ENCODE measurements around the gene HIF1A.

The HIF1A gene

DNA sequence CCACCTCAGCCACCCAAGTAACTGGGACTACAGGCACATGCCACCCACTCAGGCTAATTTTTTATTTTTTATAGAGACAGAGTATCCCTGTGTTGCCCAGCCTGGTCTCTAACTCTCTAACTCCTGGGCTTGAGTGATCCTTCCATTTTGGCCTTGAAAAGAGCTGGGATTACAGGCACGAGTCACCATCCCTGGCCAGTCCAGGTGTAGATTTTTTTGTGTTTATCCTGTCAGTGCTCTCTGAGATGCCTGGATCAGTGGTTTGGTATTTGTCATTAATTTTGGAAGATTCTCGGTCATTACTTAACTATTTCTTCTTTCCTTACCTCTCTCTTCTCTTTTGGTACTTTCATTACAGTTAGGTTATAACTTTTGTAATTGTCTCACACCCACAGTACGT lies 5.3 kb upstream of the HIF1A start:
- no peaks in the 10 kb centered on the region for H3K36me3 ChIP-seq (ENCODE audit: control insufficient read depth, low read length)
- H3K9me2 ChIP-seq (replicated peaks; ENCODE audit: control insufficient read depth, low read length): no peaks in the 10 kb centered on the region
- no peaks in the 10 kb centered on the region for H4K20me1 ChIP-seq (ENCODE audit: control insufficient read depth, insufficient read depth, low read depth, low read length)
- H3K4me1 ChIP-seq (ENCODE audit: control insufficient read depth, low read length): peaks cover 24% of the 10 kb centered on the region
- H3K27ac ChIP-seq (ENCODE audit: low read depth, low read length): no peak overlapping the region
- no peak overlapping the region for H3K4me3 ChIP-seq (ENCODE audit: low read length)
- no peaks in the 10 kb centered on the region for H3K79me2 ChIP-seq (ENCODE audit: control insufficient read depth, low read length)
- TF ChIP-seq, protein P1, sequence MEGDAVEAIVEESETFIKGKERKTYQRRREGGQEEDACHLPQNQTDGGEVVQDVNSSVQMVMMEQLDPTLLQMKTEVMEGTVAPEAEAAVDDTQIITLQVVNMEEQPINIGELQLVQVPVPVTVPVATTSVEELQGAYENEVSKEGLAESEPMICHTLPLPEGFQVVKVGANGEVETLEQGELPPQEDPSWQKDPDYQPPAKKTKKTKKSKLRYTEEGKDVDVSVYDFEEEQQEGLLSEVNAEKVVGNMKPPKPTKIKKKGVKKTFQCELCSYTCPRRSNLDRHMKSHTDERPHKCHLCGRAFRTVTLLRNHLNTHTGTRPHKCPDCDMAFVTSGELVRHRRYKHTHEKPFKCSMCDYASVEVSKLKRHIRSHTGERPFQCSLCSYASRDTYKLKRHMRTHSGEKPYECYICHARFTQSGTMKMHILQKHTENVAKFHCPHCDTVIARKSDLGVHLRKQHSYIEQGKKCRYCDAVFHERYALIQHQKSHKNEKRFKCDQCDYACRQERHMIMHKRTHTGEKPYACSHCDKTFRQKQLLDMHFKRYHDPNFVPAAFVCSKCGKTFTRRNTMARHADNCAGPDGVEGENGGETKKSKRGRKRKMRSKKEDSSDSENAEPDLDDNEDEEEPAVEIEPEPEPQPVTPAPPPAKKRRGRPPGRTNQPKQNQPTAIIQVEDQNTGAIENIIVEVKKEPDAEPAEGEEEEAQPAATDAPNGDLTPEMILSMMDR (IDR thresholded peaks at IDR 0.05; ENCODE audit: low read depth, low read length, poor library complexity, severe bottlenecking): no peak
- TF ChIP-seq EZH2phosphoT487 (IDR thresholded peaks at IDR 0.05; ENCODE audit: borderline replicate concordance, low read length): no peak
- H3K9me3 ChIP-seq (ENCODE audit: control insufficient read depth, insufficient read depth, low read length): no peaks in the 10 kb centered on the region
- H3K4me2 ChIP-seq (ENCODE audit: low read length): no peak overlapping the region
- no peaks in the 10 kb centered on the region for H3F3A ChIP-seq (ENCODE audit: control insufficient read depth, insufficient read depth)
- H3K27me3 ChIP-seq (ENCODE audit: control insufficient read depth, low read length): no peaks in the 10 kb centered on the region

DNA sequence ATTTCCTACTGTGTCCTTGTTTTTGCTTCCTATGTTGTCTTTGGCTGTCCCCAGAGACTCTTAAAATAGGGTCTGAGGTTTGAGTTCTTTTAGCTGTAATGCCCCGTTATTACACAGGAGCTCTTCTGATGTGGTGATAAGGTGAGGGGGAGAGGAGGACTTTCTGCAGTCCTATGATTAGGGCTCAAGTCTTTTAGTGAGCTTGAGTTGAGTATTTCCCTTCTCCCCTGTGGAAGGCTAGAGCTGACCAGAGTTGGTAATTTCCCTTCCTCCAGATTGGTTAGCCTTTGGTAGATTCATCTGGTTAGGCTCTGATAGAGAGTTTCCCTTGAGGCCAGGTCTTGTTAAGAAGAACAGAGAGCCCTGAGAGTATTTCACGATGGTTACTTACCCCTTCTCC lies 4.3 kb upstream of the HIF1A start:
- TF ChIP-seq EZH2phosphoT487 (IDR thresholded peaks at IDR 0.05; ENCODE audit: borderline replicate concordance, low read length): no peak
- TF ChIP-seq, protein P1 (IDR thresholded peaks at IDR 0.05; ENCODE audit: low read depth, low read length, poor library complexity, severe bottlenecking): no peak
- H3K9me3 ChIP-seq (ENCODE audit: control insufficient read depth, insufficient read depth, low read length): no peaks in the 10 kb centered on the region
- peaks cover 24% of the 10 kb centered on the region for H3K4me1 ChIP-seq (ENCODE audit: control insufficient read depth, low read length)
- H3K4me2 ChIP-seq (ENCODE audit: low read length): peak overlapping the region; percentile 20
- no peak overlapping the region for H3K4me3 ChIP-seq (ENCODE audit: low read length)
- peaks cover 7% of the 10 kb centered on the region for H3K79me2 ChIP-seq (ENCODE audit: control insufficient read depth, low read length)
- H3K36me3 ChIP-seq (ENCODE audit: control insufficient read depth, low read length): peaks cover 6% of the 10 kb centered on the region
- no peaks in the 10 kb centered on the region for H3F3A ChIP-seq (ENCODE audit: control insufficient read depth, insufficient read depth)
- no peaks in the 10 kb centered on the region for H4K20me1 ChIP-seq (ENCODE audit: control insufficient read depth, insufficient read depth, low read depth, low read length)
- H3K27ac ChIP-seq (ENCODE audit: low read depth, low read length): no peak overlapping the region
- no peaks in the 10 kb centered on the region for H3K9me2 ChIP-seq (replicated peaks; ENCODE audit: control insufficient read depth, low read length)
- H3K27me3 ChIP-seq (ENCODE audit: control insufficient read depth, low read length): no peaks in the 10 kb centered on the region

DNA sequence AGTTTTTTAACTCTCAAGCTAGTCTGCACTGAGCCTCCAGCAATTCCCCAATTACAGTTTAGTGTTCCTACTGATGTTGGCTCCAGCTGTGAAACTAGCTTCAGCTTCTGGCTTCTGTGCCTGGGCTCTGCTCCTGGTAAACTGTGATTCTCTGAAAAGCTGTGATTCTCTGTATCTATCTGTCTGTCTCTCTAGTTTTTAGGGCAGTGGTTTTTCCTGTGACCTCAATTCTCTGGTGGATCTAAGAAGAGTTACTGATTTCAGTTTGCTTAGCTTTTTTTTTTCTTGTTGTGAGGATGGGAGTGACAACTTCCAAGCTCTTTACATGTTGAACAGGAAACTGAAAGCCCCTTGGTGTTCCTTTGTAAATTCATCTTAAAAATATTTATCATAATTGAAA lies 3.8 kb upstream of the HIF1A start:
- TF ChIP-seq, protein P1 (IDR thresholded peaks at IDR 0.05; ENCODE audit: low read depth, low read length, poor library complexity, severe bottlenecking): no peak
- no peak for TF ChIP-seq EZH2phosphoT487 (IDR thresholded peaks at IDR 0.05; ENCODE audit: borderline replicate concordance, low read length)
- H3F3A ChIP-seq (ENCODE audit: control insufficient read depth, insufficient read depth): no peaks in the 10 kb centered on the region
- H3K4me1 ChIP-seq (ENCODE audit: control insufficient read depth, low read length): peaks cover 24% of the 10 kb centered on the region
- H3K4me3 ChIP-seq (ENCODE audit: low read length): no peak overlapping the region
- H3K27me3 ChIP-seq (ENCODE audit: control insufficient read depth, low read length): no peaks in the 10 kb centered on the region
- H3K9me3 ChIP-seq (ENCODE audit: control insufficient read depth, insufficient read depth, low read length): no peaks in the 10 kb centered on the region
- no peak overlapping the region for H3K27ac ChIP-seq (ENCODE audit: low read depth, low read length)
- H4K20me1 ChIP-seq (ENCODE audit: control insufficient read depth, insufficient read depth, low read depth, low read length): peaks cover 4% of the 10 kb centered on the region; the same call in 1 of the 2 replicates
- peak overlapping the region; percentile 20 for H3K4me2 ChIP-seq (ENCODE audit: low read length)
- H3K79me2 ChIP-seq (ENCODE audit: control insufficient read depth, low read length): peaks cover 13% of the 10 kb centered on the region
- no peaks in the 10 kb centered on the region for H3K9me2 ChIP-seq (replicated peaks; ENCODE audit: control insufficient read depth, low read length)
- peaks cover 11% of the 10 kb centered on the region for H3K36me3 ChIP-seq (ENCODE audit: control insufficient read depth, low read length)
